ENCODE data around the gene ACVRL1.

Gene ACVRL1

GRCh38 chr12:51913071-51914033 is 6.0 kb downstream of the ACVRL1 start:
- FAIRE-seq (no peak), DNase-seq (ENCODE audit: insufficient read length, low spot score) (no peak)

DNA sequence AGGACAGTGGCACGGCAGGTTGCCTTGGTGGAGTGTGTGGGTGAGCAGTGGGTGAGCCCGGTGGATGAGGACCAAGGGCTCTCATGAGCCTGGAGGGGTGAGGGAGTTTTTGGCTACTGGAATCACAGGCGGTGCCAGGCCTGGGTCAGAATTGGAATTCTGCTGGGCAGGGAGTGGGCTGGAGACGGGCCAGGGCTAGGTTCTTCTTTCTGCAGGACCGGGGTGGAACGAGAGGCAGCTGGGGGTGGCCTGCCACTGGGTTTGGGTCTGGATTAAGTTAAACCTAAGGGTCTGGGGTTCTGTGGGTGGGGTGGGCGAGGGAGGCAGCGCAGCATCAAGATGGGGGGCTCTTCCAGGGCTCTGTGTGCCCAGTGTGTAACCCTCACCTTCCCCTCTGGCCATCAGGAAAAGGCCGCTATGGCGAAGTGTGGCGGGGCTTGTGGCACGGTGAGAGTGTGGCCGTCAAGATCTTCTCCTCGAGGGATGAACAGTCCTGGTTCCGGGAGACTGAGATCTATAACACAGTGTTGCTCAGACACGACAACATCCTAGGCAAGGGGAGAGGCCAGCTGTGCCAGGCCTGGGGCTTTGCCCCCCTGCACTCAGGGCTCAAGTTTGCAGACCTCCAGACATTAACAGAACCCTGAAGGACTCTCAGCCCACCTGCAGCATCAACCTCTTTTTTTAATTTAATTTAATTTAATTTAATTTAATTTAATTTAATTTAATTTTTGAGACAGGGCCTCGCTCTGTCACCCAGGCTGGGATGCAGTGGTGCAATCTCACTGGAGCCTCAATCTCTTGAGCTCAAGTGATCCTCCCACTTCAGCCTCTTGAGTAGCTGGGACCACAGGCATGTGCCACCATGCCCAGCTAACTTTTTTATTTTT is 7.0 kb downstream of the ACVRL1 start:
- FAIRE-seq = no peak
- no peak for DNase-seq (ENCODE audit: insufficient read length, low spot score)

DNA sequence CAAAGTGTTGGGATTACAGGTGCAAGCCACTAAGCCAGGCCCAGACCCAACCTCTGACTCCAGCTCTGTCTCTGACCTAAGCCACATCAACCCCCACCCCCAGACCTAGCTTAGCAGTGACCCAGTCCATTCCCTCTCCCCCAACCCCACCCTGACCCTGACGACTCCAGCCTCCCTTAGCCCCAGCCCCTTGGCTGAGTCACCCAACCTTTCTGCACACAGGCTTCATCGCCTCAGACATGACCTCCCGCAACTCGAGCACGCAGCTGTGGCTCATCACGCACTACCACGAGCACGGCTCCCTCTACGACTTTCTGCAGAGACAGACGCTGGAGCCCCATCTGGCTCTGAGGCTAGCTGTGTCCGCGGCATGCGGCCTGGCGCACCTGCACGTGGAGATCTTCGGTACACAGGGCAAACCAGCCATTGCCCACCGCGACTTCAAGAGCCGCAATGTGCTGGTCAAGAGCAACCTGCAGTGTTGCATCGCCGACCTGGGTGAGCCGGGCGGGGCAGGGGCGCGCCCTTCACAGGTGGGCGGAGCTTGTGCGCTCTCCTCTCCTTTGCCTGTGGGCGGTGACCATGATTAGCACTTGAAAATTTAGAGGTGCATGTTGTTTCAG is 7.8 kb downstream of the ACVRL1 start:
- DNase-seq (ENCODE audit: insufficient read length, low spot score) (no peak), FAIRE-seq (no peak)

GRCh38 chr12:51915951-51916350 is 8.6 kb downstream of the ACVRL1 start:
- no peak for FAIRE-seq
- DNase-seq (ENCODE audit: insufficient read length, low spot score) = no peak

- DNase-seq (ENCODE audit: insufficient read length, low spot score) (no peak), FAIRE-seq (no peak)
These were observed 9.8 kb downstream of the ACVRL1 start for GRCh38 chr12:51917041-51917590.

DNA sequence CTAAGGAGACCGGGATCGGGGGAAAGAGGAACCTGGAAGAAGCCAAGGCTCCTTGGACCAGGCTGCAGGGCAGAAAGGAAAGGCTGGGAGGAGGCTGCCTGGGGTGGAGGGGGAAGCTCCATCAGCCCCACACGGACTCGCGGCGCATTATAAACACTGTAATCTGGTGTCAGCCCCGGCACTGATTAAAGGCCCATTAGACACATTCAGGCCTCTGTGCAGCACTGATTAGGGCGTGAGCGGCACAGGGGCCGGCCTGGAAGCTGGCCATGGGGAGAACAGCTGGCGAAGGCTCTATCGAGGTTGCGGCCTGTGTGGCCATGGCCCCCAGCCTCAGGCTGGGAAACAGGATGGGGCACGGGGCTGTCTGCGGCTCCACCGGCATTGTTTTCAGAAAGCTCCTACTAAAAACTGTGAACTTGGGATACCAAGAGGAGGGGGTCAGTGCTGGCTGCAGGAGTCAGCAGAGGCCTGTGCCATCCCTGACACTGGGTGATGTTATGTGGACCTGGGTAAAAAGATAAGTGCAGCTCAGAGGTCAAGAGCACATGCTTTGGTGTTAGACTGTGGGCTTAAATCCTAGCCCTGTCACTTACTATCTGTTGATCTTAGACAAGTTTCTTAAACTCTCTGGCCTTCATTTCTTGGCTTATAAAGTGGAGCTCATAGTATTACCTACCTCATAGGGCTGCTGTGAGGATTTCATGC is 10.6 kb downstream of the ACVRL1 start:
- no peak for DNase-seq (ENCODE audit: insufficient read length, low spot score)
- FAIRE-seq = no peak

GRCh38 chr12:51920046-51920445 is 12.7 kb downstream of the ACVRL1 start:
- no peak for FAIRE-seq
- DNase-seq (ENCODE audit: insufficient read length, low spot score) = no peak

GRCh38 chr12:51921017-51921725 is 13.9 kb downstream of the ACVRL1 start:
- no peak for DNase-seq (ENCODE audit: insufficient read length, low spot score)
- no peak for FAIRE-seq

GRCh38 chr12:51922146-51922545 is 14.8 kb downstream of the ACVRL1 start:
- DNase-seq (ENCODE audit: insufficient read length, low spot score) (no peak), FAIRE-seq (no peak)

- FAIRE-seq (no peak), DNase-seq (ENCODE audit: insufficient read length, low spot score) (no peak)
These were observed 15.6 kb downstream of the ACVRL1 start for GRCh38 chr12:51922762-51923505.

- no peak for FAIRE-seq
These were observed 16.4 kb downstream of the ACVRL1 start for GRCh38 chr12:51923506-51924365.

DNA sequence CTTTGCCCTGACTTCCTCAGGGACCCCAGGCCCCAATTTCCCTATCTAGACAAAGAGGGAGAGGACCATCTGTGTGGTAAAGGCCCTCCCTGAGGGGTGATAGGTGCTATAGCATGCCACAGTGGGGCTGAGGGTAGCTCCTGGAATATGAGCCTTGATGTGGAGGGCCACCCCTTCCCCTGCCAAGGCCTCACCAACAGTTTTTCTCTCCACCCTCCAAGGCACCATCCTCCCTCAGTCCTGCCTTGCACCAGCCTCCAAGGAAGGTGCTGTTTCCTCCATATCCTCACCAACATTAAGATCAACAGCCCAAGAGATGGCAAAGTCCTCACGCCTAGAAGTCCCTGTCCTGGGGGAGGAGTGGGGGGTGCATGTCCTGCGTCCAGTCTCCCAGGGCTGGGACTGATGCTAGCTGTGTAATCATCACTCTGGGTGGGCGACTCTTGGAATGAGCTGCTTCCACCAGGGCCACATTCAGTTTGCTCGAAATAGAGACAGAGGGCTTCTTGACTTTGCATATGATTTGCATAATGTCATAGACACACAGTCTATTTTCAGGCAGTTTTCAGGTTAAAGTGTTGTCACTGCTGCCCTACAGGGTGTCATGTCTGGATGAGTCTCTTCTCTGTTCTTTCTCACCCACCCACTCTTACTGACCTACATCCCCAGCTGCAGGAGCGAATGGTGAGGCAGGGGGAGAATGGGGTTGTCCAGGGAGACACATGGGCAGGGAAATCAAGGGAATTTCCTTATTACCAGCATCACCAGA is 17.4 kb downstream of the ACVRL1 start:
- FAIRE-seq = no peak
- no peak for DNase-seq (ENCODE audit: insufficient read length, low spot score)

More at GRCh38 chr12:51923506-51924365, 16.4 kb downstream of the ACVRL1 start:
- no peak for DNase-seq (ENCODE audit: insufficient read length, low spot score)

DNA sequence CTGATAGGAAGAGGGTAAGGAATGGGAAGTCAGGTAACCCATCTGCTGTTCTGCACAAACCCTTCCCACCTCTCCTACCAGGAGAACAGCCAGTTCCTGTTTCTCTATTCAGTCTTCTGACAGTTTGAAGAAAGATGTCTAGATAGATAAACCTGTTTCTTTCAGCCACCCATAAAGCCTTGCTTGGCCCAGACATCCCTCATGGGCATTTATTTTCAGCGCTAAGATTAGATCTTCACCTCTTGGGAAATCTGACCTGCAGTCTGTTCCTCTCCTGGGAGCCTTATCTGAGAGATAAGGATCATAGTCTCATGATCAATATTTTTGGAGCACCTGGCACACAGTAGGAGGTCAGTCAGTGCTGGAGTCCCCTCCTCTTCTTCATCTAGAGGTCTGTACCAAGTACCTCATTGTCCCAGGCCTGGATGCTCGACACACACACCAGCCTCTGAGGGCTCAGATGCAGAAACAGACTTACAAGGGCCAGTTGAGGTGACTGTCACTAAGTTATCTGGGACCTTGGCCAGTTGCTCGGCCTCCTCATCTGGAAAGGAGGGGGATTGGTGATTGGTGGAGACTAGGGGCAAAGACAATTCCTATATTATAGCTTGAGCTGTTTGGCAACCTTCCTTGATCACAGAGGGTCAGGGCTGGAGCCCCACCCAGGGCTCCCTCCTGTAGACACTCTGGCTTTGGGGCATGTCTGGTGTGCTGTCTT is 18.2 kb downstream of the ACVRL1 start:
- FAIRE-seq (no peak), DNase-seq (ENCODE audit: insufficient read length, low spot score) (no peak)

- no peak for DNase-seq (ENCODE audit: insufficient read length, low spot score)
- FAIRE-seq = no peak
These were observed 18.8 kb downstream of the ACVRL1 start for GRCh38 chr12:51926064-51926632.

- DNase-seq (ENCODE audit: insufficient read length, low spot score) (no peak), FAIRE-seq (no peak)
These were observed 19.4 kb downstream of the ACVRL1 start for GRCh38 chr12:51926718-51927117.
